Measurements from ENCODE around the gene FANCC.
A peak's percentile ranks its signal among the peaks of the same experiment; 100 is the strongest.
"Not testable (repeated sequence)": the region's sequence is repeated elsewhere in the genome, so short reads cannot be mapped to it uniquely, and the experiment has no call there.

FANCC gene

GRCh38 chr9:95284162-95285080 lies 33.1 kb downstream of the FANCC start:
- H3K4me3 ChIP-seq (ENCODE audit: low read length), result no peak overlapping the region
- TF ChIP-seq CTCF (IDR thresholded peaks at IDR 0.05; ENCODE audit: insufficient read depth, low read depth, low read length, missing control alignments), result no peak
- peak; percentile 8 for DNase-seq (ENCODE audit: low read depth)

GRCh38 chr9:95283673-95284072 lies 33.8 kb downstream of the FANCC start:
- no peak for TF ChIP-seq CTCF (IDR thresholded peaks at IDR 0.05; ENCODE audit: insufficient read depth, low read depth, low read length, missing control alignments)
- peak; percentile 17 for DNase-seq (ENCODE audit: low read depth)
- no peak overlapping the region for H3K4me3 ChIP-seq (ENCODE audit: low read length)

- DNase-seq (ENCODE audit: low read depth), result no peak
- no peak overlapping the region for H3K4me3 ChIP-seq (ENCODE audit: low read length)
- TF ChIP-seq CTCF (IDR thresholded peaks at IDR 0.05; ENCODE audit: insufficient read depth, low read depth, low read length, missing control alignments), result no peak
These were observed 35.2 kb downstream of the FANCC start for GRCh38 chr9:95282332-95282731.

- no peak overlapping the region for H3K4me3 ChIP-seq (ENCODE audit: low read length)
- TF ChIP-seq CTCF (IDR thresholded peaks at IDR 0.05; ENCODE audit: insufficient read depth, low read depth, low read length, missing control alignments), result no peak
- DNase-seq (ENCODE audit: low read depth), result no peak
These were observed 36.8 kb downstream of the FANCC start for GRCh38 chr9:95280745-95281144.

- DNase-seq (ENCODE audit: low read depth), result no peak
- no peak for TF ChIP-seq CTCF (IDR thresholded peaks at IDR 0.05; ENCODE audit: insufficient read depth, low read depth, low read length, missing control alignments)
- no peak overlapping the region for H3K4me3 ChIP-seq (ENCODE audit: low read length)
These were observed 40.0 kb downstream of the FANCC start for GRCh38 chr9:95277509-95277908.

- DNase-seq (ENCODE audit: low read depth), result no peak
- H3K4me3 ChIP-seq (ENCODE audit: low read length), result no peak overlapping the region
- TF ChIP-seq CTCF (IDR thresholded peaks at IDR 0.05; ENCODE audit: insufficient read depth, low read depth, low read length, missing control alignments), result no peak
These were observed 41.0 kb downstream of the FANCC start for GRCh38 chr9:95276395-95276954.

GRCh38 chr9:95274160-95274559 lies 43.3 kb downstream of the FANCC start:
- H3K4me3 ChIP-seq (ENCODE audit: low read length); DNase-seq (ENCODE audit: low read depth): not testable (repeated sequence)
